Measurements from ENCODE around the gene RAP1A.

GRCh38 chr1:111577814-111578213 lies 41.8 kb upstream of the RAP1A start:
- TF ChIP-seq CTCF (IDR thresholded peaks at IDR 0.05; ENCODE audit: low read depth, low read length) (no peak), POLR2A (IDR thresholded peaks at IDR 0.05; ENCODE audit: extremely low read depth, insufficient read length) (no peak)

Measured in NB4 (cell line).